GM19043 (cell line): ENCODE results near the gene UBE2QL1.

ENCODE experiments used
- ATAC-seq: cut with Tn5 transposase; IDR thresholded peaks from one replicate; pipeline ENCODE4 v1.9.1; 2021; ENCODE audit warnings: low read depth; ENCODE audit not compliant: unreplicated experiment

Gene UBE2QL1

DNA sequence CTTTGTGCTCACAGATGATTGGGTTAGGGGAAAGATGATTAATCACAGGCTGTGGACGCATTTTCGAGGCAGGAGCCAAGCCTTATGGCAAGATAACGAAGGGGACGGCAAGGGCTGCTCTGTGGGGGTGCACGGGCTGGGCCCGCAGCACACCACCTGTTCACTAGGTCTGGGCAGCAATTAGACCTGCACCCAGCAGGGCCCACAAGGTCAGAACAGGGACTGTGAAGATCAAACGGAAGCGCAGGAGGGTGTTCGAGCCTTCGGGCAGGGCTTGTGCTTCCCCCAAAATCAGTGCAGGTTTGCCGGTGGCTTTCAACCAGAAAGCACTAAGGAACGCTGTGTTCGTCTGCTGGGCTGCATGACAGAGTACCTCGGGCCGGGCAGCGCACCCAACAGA is 73.7 kb downstream of the UBE2QL1 start:
- ATAC-seq = no peak

DNA sequence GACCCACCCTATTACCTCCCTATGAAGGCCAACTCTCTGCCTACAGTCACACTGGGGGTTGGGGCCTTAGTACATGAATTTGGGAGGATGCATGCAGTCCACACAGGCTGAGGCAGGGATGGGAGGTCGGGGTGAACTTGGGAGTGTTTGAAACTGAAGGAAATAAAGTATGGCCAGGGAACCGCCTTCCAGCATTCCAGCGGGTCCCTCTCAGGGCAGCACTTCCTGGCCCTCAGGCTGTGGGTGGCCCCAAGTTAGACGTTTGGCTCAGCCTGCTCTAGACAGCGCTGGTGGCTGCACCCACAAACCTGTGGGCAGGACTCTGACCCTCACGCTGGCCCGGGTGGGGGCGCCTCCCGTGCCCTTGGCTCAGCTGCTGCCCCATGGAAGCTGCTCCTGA is 74.3 kb downstream of the UBE2QL1 start:
- ATAC-seq = no peak

DNA sequence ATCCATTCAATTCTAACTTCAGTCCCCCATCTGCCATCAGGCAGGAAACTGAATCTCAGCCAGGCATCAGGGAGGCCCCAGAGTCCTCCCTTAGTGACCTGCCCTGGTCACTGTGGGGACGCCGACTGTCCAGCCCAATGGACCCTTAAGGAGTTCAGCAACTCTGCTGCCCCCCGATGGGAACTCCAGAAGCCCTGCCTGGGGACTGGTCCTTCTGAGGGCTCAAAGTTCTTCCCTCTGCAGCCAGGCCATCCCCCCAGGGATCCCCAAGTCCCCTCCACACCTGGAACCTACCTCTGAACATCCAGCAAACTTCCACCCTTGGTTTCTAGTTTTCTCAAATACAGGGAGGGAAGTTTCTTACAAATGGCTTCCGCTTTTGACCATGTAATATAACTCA is 76.8 kb downstream of the UBE2QL1 start:
- ATAC-seq = no peak

DNA sequence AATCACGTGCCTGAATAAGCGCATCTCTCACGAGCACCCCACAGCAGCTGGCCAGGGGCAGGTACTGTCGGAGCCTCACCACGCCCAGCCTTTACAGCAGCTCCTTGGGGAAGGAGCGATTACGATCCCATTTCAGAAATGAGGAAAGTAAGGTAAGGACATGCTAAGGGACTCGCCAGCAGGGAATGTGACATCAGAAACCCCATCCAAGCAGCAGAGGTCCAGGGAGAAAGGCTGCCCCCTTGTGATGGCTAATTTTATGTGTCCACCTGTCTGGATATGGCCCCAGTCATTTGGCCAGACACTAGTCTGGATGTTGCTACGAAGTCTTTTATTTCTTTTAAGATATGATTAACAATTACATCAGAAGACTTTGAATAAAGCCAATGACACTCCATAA is 77.3 kb downstream of the UBE2QL1 start:
- ATAC-seq = no peak

DNA sequence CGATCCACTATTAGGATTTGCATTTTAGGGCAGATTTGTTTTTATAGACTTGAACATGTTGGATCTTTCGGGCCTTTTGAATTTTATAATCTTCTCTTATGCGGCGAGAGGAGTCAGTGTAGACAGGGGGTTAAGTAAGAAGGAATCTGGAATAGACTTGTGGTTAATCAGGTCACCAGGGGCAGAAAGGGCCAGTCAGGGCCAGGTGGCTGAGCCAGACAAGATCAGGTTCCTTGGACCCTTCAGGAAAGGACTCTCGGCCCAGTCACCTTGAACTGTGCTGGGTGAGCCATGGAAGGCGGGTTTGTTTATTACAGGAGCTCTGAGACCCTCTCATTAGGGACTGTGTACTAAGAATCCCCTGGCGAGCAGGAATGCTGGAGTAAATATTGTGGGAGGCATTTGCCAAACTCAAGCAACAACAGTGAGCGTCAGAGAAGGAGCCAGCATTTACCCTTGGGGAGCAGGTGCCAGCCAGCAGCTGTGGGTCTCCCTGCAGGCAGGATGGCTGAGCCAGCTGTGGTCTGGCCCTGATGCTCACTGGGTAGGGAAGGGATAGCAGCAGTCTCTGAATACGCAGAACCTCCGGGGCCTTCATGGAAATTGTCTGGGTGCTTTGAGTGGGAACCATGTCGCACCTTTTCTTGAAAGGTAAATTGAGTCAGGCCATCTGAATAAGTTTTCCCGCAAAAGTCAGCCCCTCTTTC is 79.2 kb downstream of the UBE2QL1 start:
- no peak for ATAC-seq

DNA sequence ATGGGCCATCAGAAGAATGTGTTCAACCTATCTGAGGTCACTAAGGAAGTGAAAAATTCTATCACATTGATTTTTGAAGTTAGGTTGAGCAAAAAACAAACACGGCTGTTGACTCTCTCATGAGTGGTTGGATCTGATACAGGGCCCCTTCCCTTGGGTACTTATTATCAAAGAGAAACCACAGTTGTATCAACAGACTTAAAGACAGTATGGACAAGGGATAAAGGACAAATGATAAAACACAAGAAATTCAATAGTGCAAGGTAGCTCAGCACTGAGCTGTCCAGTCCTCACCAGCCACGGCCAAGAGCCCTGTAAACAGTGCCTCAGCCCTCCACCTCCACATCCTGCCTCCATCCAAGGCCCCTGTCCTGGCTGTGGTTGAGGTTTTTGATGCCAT is 86.9 kb downstream of the UBE2QL1 start:
- ATAC-seq = no peak

DNA sequence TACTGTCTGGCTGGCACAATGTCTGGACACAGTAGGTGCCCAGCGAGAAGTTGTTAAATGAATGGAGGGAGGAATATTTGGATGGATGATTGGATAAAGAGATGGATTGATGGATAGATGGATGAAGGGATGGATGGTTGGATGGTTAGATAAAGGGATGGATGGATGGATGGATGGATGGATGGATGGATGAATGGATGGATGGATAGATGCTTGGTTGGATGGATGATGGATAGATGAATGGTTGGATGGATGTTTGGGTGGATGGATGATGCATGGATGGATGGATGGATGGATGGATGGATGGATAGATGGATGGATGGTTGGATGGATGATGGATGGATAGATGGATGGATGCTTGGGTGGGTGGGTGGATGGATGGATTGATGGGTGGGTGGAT is 90.4 kb downstream of the UBE2QL1 start:
- ATAC-seq = no peak

DNA sequence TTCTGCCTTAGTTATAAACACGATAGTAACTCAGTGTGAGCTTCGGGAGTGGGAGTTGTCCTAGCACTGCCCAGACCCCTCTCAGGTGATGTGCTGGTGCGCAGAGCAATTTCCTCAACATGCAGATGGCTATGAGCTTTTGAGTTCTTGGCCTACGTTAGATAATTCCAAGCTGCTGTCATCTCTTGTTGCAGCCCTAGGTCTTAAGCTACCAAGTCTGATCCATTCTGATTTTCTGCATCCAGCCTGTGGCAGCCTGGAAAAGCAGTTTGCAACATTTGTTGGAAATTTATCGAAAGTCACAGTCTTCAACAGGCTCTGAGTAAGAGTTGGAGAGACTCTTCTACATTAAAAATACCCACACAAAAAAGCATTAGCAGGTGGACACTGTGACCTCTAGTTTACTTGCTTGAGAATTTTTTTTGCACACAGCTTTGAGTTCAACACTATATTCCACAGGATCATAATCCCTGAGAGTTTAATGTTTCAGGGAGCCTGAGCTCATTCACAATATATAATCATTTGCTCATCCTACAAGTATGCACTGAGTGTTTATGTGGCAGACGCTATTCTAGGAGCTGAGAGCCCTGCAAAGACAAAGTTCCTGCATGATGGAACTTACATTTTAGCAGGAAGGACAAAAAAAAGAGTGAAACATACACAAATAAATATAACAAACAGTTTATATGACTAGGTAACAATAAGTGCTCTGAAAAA is 91.6 kb downstream of the UBE2QL1 start:
- no peak for ATAC-seq

DNA sequence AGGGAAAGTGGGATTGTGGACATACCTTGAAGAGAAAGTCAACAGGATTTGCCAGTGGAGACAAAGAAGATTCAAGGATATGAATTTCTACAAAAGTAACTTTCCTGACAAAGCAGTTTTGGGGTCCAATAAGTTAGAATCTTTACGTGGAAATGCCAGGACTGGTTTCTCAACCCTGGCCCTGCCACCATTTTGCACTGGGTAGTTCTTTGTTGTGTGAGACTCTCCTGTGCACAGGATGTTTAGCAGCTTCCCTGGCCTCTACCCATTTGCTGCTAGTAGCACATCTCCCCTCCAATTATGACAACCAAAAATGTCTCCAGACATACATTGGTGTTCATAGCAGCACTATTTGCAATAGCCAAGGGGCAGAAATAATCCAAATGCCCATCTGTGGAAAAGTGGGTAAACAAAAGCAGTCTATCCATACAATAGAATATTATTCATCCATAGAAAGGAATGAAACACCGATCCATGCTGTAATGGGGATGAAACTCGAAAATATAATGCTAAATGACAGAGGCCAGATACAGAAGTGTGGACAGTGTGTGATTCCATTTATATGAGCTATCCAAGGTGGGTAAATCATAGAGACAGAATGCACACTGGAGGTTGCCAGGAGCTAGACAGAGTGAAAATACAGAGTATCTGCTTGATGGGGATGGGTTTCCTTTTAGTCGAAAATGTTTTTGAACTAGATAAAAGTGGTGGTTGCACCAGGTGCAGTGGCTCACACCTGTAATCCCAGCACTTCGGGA is 92.8 kb downstream of the UBE2QL1 start:
- no peak for ATAC-seq

DNA sequence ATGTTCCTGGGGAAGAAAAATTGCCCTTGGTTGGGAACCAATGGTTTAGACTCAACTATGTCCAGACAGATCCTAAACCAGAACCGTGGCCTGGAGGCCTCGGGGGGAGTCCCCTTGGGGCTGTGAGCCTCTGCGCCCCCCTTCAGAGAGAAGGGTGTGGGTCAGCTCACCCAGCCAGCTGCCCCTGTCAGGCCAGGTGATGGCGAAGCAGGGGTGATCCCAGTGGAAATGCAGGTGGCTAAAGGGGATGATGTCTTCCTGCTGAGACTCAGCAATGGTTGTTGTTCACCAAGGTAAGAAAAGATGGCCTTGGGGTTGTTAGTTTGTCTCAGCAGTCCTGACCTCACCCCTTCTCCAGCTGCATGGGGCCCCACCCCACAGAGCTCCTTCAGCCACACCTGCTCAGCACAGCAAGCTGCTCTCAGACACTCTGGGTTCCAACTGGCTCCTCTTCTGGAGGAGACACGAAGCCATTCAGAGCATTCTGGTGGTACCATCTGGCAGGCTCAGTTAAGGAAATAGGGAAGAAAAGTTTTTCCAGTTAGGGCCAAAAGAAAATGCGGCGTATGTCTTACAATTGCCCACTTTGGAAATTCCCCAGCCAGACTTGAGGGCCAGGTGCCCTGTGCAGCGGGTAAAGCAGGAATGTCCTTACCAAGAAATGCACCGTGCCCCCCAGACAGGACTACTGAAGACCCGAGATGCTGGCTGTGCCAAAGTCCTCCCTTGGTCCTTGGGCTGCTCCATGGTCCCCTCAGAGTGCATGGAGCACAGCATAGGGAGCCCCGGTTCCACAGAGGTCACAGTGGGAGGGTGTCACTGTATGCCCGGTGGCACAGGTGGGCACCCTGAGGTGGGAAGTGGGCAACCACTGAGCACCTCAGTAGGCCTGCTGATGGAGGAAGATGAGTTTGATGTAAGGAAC is 94.0 kb downstream of the UBE2QL1 start:
- ATAC-seq = no peak

DNA sequence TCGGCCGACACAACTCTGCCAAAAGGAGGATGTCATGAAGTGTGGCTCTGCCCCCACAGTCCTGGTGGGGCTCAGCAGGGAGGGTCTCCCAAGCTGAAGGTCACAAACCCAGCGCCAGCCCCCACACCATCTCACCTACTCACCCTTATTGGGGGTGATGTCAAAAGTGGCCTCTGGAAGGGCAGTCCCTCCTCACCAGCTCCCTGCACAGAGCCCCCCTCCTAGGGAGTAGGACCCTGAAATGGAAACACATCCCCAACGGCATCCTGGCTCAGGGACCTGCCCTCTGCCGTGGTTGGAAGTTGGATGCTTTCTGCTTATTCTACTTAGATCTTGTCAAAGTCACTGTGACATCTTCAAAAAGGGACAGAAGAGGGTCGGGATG is 94.7 kb downstream of the UBE2QL1 start:
- ATAC-seq = no peak

DNA sequence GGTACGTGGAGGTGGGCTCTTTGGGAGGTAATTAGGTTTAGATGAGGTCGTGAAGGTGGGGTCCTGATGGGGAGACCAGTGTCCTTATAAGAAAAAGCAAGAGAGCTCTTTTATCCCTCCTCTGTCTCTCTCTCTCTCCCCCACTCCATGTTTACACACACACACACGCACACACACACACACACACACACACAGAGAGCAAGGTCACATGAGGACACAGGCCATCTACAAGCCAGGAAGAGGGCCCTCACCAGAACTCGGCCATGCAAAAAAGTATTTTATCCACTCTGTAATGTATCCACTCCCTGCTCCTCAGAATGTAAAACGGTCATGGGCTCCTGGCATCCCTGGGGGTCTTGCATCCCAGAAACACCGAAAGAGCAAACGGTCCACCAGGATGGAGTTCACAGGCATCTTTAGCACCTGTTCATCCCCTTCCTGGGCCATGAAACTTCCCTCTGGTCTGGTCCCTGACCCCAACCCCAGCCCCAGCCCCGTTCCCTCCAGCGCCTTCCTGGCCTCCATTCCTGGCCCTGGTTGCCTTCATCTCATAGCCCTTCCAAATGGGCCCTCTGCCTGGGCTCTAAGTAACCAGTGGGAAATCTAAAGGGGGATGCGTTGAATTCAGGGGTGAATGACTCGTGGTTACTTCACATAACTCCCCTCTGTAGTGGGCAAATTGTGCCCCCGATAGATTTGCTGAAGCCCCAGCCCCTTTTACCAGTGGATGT is 95.3 kb downstream of the UBE2QL1 start:
- ATAC-seq = no peak
